ENCODE data around the gene RAB26. TPM values are rescaled to one million over a fixed set of nuclear protein-coding genes. Genes with fewer than 3 reads are reported as not detected.
A peak's percentile ranks its signal among the peaks of the same experiment; 100 is the strongest.
"Not testable (repeated sequence)": the region's sequence is repeated elsewhere in the genome, so short reads cannot be mapped to it uniquely, and the experiment has no call there.

The RAB26 gene, protein sequence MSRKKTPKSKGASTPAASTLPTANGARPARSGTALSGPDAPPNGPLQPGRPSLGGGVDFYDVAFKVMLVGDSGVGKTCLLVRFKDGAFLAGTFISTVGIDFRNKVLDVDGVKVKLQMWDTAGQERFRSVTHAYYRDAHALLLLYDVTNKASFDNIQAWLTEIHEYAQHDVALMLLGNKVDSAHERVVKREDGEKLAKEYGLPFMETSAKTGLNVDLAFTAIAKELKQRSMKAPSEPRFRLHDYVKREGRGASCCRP
- total RNA-seq = 1 to 10 TPM; 1.9 to 3.9 TPM
- polyA plus RNA-seq = 1 to 10 TPM; 2.6 to 3.4 TPM

DNA sequence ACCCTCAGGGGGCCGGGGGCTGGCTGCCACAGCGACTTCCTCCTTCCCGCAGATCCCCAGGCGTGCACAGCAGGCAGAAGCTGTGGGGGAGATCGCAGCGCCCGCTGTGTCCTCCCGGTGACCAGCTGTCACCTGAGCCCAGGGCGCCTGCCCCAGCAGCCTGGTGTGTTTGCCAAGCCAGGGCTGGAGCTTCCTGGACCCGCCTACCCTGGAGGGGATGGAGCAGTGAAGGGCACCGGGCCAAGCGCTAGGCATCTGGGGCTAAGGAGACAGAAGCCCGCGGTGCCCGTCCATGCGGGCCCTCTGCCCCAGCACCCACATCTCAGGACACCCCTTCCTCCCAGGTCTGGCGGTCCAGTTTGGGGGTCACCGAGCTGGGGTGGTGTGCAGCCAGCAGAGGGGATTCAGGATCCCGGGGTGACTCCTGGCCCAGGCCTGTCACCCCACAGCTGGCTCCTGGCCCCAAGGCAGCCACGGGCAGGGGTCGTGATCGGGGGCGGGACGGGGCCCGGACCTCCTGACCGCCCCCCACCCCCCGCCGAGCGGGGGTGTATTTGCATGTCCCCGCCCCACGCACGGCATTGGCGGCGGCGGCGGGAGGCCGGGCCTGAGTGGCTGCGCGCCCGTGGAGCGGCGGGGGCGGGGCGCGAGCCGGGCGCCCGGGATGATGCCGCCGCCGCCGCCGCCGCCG is at the start of gene RAB26:
Gene RAB26 (plus strand): TSS at position 645 of the 691 bp plus-strand sequence. CDS start 159 bp downstream, outside the sequence.
- WGBS = 2% methylated on average over 55 of the region's 55 CpGs
- H3K4me1 ChIP-seq (ENCODE audit: control insufficient read depth in 4 of 4, insufficient read depth in 4 of 4, low read length in 3 of 4) = peaks cover 16 to 61% (median 55%) of the 10 kb centered on the region in 4 donors

GRCh38 chr16:2101581-2101980 is 46.8 kb upstream of the RAB26 start:
- not testable (repeated sequence) for H3K27me3 ChIP-seq (ENCODE audit: control insufficient read depth in 4 of 4, insufficient read depth in 4 of 4, low read length in 3 of 4); H3K9ac ChIP-seq (ENCODE audit: low read depth in 1 of 2, low read length in 2 of 2); H3K4me1 ChIP-seq (ENCODE audit: control insufficient read depth in 4 of 4, insufficient read depth in 4 of 4, low read length in 3 of 4); H3K27ac ChIP-seq (ENCODE audit: low read depth in 1 of 2, low read length in 2 of 2); H3K4me3 ChIP-seq (ENCODE audit: low read depth in 1 of 3, low read length in 3 of 3); H3K9me3 ChIP-seq (ENCODE audit: control insufficient read depth in 4 of 4, low read length in 3 of 4); DNase-seq (ENCODE audit: low spot score)
- peaks cover 0 to 23% (median 13%) of the 10 kb centered on the region in 4 donors for H3K36me3 ChIP-seq (ENCODE audit: control insufficient read depth in 4 of 4, insufficient read depth in 3 of 4, low read depth in 1 of 4, low read length in 3 of 4)
- WGBS = 96% methylated on average over 12 of the region's 16 CpGs

More for the DNA sequence above, at the start of gene RAB26:
- peaks cover 0 to 5% (median under 1%) of the 10 kb centered on the region in 4 donors for H3K36me3 ChIP-seq (ENCODE audit: control insufficient read depth in 4 of 4, insufficient read depth in 3 of 4, low read depth in 1 of 4, low read length in 3 of 4)
- peak within 1 kb of the TSS; percentile 87 to 90 for H3K27ac ChIP-seq (ENCODE audit: low read depth in 1 of 2, low read length in 2 of 2)
- H3K27me3 ChIP-seq (ENCODE audit: control insufficient read depth in 4 of 4, insufficient read depth in 4 of 4, low read length in 3 of 4) = no peaks in the 10 kb centered on the region
- TF ChIP-seq SP1 (IDR thresholded peaks at IDR 0.05) (peak; percentile 69), JUND (IDR thresholded peaks at IDR 0.05) (no peak), HNF4G (IDR thresholded peaks at IDR 0.05) (no peak), NR2F2 (IDR thresholded peaks at IDR 0.05) (no peak), YY1 (IDR thresholded peaks at IDR 0.05) (peak; percentile 48), GABPA (IDR thresholded peaks at IDR 0.05 in 1 of 2, conservative IDR thresholded peaks at IDR 0.05 in 1 of 2) (peak in 1 of 2 donors; percentile 52), CTCF (IDR thresholded peaks at IDR 0.05; ENCODE audit: low read depth, low read length, missing input control) (no peak), RAD21 (IDR thresholded peaks at IDR 0.05) (no peak), RXRA (IDR thresholded peaks at IDR 0.05) (peak; percentile 70 to 73), HNF4A (conservative IDR thresholded peaks at IDR 0.05) (peak in 1 of 2 donors; percentile 52), FOXA2 (IDR thresholded peaks at IDR 0.05) (no peak), REST (IDR thresholded peaks at IDR 0.05) (peak; percentile 57), EGR1 (IDR thresholded peaks at IDR 0.05; ENCODE audit: low read depth in 2 of 2) (peak; percentile 54 to 69), TAF1 (conservative IDR thresholded peaks at IDR 0.05) (no peak), FOXA1 (IDR thresholded peaks at IDR 0.05) (no peak)
- TF ChIP-seq, protein P1, sequence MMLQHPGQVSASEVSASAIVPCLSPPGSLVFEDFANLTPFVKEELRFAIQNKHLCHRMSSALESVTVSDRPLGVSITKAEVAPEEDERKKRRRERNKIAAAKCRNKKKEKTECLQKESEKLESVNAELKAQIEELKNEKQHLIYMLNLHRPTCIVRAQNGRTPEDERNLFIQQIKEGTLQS (IDR thresholded peaks at IDR 0.05) = no peak
- TF ChIP-seq, protein P2, sequence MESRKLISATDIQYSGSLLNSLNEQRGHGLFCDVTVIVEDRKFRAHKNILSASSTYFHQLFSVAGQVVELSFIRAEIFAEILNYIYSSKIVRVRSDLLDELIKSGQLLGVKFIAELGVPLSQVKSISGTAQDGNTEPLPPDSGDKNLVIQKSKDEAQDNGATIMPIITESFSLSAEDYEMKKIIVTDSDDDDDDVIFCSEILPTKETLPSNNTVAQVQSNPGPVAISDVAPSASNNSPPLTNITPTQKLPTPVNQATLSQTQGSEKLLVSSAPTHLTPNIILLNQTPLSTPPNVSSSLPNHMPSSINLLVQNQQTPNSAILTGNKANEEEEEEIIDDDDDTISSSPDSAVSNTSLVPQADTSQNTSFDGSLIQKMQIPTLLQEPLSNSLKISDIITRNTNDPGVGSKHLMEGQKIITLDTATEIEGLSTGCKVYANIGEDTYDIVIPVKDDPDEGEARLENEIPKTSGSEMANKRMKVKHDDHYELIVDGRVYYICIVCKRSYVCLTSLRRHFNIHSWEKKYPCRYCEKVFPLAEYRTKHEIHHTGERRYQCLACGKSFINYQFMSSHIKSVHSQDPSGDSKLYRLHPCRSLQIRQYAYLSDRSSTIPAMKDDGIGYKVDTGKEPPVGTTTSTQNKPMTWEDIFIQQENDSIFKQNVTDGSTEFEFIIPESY (IDR thresholded peaks at IDR 0.05) = no peak
- TF ChIP-seq, protein P3, sequence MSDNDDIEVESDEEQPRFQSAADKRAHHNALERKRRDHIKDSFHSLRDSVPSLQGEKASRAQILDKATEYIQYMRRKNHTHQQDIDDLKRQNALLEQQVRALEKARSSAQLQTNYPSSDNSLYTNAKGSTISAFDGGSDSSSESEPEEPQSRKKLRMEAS (IDR thresholded peaks at IDR 0.05) = no peak
- peak within 1 kb of the TSS; percentile 24 to 57 (median 48) for H3K4me3 ChIP-seq (ENCODE audit: low read depth in 1 of 3, low read length in 3 of 3)
- peak within 1 kb of the TSS in 1 of 2 donors; percentile 15 for H3K9ac ChIP-seq (ENCODE audit: low read depth in 1 of 2, low read length in 2 of 2)
- no peaks in the 10 kb centered on the region for H3K9me3 ChIP-seq (ENCODE audit: control insufficient read depth in 4 of 4, low read length in 3 of 4)
- peak; percentile 70 for DNase-seq (ENCODE audit: low spot score)

Measured in liver (tissue), 9 donors.